HT1080 (cell line): ENCODE results near the gene SPTLC3. TPM values are rescaled to one million over a fixed set of nuclear protein-coding genes. Genes with fewer than 3 reads are reported as not detected.
"Not testable (repeated sequence)": the region's sequence is repeated elsewhere in the genome, so short reads cannot be mapped to it uniquely, and the experiment has no call there.

Source experiments
- DNase-seq: peaks from one replicate; pipeline ENCODE4 v3.0.0-alpha.2; 2015; ENCODE audit warnings: low read depth
- polyA plus RNA-seq, 2 experiments: library from polyadenylated mRNA; depleted of rRNA; stranded (reverse); fragments of >200 nt; gene quantifications; 2 replicates each; pipeline ENCODE4 v1.2.3, GENCODE V29; 2015
- total RNA-seq: library from RNA; depleted of rRNA; stranded (reverse); fragments of >200 nt; shearing (Covaris generic); gene quantifications from 2 replicates; pipeline ENCODE4 v1.2.3, GENCODE V29; 2014; rRNA removed

The SPTLC3 gene
- total RNA-seq: 6.5 and 8.6 TPM in 2 replicates
- 1.8 and 2.8 TPM in 2 replicates for polyA plus RNA-seq (2015; cell fraction: cytosol; rRNA removed)
- 5.3 and 10.6 TPM in 2 replicates for polyA plus RNA-seq (2015; cell fraction: nucleus; rRNA removed)

DNA sequence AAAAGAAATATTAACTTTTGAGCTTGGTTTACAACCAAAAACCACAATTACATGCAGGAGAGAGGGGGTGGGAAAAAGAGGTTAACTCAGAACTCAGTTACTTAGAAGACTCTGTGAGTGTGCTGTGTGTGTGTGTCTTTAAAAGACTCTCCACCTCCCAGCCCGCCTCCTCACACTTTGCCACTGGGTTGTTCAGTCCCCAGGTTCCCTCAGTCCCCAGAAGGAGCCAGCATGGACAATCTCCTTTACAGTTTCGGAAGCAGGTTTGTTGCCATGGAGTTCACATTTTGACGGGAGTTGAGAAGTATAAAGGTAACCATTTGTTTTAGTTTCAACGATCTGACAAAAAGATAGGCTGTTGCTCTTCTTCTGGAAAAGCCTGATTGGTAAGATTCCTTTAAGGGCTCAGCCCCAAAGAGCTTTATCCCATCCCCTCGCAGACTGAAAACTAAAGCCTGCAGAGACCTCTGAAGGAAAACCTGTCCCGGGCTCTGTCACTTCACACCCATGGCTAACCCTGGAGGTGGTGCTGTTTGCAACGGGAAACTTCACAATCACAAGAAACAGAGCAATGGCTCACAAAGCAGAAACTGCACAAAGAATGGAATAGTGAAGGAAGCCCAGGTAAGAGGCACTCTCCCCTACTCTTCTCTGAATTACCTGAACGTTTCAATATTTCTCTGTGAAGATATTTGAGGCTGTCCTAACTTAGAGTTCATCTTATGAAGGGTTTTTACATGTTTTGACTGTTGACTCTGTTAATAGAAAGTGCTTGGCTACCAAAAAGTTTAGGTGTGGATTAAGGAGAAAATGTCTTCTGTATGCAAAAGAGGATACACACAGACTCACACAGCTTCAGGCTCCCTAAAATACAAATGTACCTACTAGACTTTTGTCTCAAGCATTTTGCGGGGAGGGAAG, at the start of gene SPTLC3:
Gene SPTLC3, plus strand, starts transcription at position 212 of the 921 bp plus-strand sequence. Its CDS starts 296 bp downstream, at position 508.
- peak; percentile 52 for DNase-seq

DNA sequence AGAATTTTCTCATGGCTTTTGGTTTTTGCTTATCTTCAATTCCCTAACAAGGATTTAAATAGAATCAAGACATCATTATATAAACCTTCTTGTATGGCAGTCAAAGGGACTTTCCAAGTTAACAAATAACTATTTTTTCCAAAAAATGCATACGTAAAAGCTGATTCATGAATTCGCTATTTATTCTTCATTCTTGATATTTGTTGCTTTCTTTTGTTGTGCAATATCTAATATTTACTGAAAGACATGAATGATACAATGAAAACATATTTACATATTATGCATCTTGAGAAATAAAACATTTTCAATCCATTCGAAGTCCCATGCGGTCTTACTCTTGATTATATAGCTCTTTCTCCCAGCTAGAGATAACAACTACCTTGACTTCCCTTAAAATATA, 47.0 kb upstream of the SPTLC3 start:
- DNase-seq: no peak

DNA sequence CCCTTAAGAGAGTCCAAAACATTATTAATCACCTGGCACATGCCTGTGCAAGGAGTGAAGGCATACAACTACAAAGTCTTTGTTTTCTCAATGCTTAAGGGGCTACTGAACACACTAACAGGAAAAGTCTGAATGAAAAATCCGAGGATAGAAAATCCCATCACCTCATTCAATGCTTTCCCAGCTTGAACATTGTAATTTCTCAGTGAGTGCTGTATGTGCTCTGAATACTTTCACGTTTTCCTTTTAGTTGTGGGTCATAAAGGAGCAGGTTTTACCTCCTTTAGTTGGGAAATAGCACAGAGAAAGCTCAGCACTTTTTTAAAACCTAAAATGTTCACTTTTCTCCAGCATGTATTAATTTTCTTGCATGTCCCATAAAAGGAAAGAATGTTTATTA, 45.9 kb upstream of the SPTLC3 start:
- DNase-seq: no peak

DNA sequence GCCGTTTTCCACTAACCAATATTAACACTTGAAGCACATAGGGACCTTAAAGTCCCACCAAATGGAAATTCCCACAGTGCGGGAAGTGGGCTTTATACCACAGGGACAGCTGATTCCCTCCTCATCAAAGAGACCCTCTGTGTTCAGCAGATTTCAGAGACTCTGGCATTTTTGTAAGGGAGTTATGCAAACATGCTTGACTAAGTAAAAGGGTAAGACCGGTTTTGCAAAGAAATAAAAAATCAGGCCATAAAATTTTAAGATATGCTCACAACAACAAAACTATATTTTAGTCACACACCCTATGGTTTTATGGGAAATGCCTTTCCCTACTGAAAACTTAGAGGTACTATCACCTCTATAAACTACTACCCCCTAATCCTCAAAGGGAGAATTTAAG, 45.4 kb upstream of the SPTLC3 start:
- DNase-seq: no peak

DNA sequence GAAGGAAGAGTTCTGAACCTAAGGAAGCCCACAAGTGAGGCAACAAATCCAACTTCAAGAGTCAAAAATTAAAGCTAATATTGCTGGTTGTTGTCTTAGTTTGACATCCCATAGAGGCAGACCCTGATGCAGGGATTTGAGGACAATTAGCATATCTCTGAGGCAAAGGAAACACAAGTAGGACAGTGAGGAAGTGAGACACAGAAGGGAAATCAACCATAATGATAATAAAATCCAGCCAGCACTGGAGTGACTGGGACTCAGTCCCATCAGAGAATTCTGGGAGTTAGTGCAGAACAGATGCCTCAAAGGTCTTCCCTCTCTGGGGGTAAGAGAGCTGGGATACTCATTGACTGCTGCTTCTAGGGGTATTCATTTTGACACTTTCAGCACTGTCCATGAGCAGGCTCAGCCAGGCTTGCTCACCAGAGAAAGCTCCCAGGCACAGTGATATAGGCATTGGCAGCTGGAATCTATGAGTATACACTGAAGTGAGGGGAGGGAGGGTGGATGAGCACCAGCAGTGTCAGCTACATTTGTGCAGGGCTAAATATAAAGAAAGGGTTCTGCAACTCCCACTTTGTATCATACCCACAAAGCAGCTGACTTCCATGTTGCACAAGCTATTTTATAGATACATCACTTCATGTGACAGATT, 43.4 kb upstream of the SPTLC3 start:
- DNase-seq: peak; percentile 2

DNA sequence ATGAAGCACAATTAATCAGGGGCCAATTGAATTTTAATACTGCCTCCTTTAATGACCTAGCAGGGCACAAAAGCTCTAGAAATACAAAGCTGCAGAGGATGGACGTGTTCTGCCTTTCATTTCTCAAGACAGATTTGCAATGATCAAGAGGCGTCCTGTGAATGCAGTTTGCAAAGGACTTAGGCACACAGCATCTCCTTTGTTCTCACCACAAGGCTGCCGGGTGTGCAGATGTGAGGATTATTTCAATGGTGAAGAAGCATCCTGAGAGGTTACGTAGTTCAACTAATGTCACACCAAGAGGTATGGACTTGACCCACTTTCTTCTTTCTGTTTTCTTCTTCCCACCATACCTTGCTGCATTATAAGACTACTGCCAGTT, 42.9 kb upstream of the SPTLC3 start:
- no peak for DNase-seq

DNA sequence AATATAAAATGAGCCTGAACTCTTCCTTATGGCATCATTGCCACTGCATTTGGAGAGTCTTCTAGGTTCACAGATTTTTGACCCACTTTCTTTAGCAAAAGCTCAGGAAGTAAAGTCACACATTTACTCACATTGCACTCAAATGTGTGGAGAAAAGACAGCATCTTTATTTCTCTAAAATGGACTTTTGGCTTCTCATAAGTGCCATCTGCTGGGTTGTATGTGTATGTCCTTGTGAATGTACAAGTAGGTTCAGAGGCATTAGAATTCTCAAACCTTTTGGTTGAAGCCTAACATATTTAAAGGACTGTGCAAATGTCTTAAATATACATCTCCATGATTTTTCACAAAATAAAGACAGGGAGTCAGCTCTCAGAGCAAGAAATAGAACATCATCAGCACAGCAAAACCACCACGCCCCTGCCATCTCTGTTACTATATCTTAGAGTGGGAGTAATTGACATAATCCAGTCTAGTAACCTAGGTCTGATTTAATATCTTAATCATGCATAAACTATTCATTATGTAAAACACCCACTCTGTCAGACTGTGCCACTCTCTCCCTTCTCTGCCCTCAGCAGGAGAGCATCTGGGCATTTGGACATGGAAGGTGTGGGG, 42.2 kb upstream of the SPTLC3 start:
- peak; percentile 49 for DNase-seq

DNA sequence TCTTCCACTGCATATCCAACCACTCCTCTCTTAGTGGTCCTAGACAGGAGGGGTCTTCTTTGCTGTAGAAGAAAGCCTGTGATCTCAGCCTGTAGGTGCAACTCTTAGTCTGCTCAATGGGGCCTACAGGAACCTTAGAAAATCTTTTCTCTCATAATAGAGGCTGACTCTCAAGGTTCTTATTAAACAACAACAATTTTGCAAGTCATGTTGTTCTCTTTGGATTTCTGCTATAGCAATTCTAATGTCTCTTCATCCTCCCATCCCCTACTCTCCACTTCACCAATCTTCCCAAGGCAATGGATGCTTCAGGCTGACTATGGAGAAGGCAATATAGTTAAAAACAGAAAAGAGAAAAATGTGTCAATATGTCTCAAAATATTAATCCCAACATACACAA, 40.8 kb upstream of the SPTLC3 start:
- no peak for DNase-seq

DNA sequence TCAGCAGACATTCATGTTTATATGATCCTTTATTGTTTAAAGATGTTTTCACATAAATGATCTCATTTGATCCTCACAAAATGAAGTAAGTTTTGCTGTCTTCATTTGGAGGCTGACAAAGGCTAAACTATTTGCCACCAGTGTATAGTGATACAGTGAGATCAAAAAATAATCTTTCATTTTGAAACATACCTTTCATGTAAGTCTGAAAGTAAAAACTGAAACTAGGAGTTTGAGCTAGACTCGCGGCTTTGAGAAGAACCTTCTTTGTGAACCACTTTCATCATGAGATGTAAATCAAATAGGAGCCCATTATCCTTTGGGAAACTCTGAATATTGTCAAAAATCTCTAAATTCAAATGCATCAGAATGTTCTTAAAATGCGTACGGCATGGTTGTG, 40.3 kb upstream of the SPTLC3 start:
- DNase-seq: no peak

DNA sequence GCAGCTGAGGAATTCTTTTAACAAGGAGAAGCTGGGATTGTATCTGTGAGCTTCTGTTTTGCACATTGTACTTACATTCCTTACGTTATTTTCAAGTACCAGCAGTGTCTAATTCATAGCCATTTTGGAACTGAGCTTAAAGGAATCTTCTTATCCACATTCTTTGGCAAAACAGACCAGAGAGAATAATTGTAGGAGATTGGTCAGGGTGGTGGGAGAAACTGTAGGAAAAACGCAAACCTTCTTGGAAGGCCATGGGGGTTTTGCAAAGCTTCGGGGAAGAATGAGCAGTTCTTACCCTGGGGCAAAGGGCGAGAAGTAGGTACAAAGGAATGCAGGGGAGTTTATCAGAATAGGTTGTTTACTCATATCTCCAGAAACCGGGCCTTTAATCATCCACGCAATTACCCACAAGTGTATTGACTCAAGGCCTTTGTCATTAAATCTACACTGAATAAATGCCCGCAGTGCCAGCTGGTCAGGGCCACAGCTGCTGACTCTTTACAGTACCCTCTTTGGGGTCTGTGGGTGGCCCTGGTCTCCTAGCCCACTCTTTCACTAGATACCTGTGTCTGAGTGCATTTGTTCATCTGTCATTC, 39.6 kb upstream of the SPTLC3 start:
- DNase-seq: peak; percentile 82

DNA sequence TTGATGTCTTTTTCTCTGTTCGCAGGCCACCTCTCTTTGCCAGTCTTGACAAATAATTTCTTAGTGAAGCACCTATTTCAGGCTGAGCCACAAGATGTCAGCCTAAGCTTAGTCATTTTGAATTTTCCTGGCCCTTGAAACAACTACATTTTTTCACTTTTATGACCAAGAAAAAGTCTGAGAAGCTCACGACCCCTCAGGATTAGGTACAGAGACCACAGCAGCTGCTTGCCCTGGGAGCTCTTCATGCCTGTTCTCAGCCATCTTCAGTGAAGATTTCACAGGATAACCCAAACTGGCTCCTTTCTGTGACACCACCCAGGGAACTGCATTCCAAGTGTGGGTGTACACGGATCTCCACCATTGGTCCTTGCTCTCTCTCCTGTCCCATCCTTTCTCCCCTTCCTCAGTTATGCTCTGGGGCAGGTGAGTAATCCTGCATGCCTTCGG, 38.4 kb upstream of the SPTLC3 start:
- peak; percentile 68 for DNase-seq

DNA sequence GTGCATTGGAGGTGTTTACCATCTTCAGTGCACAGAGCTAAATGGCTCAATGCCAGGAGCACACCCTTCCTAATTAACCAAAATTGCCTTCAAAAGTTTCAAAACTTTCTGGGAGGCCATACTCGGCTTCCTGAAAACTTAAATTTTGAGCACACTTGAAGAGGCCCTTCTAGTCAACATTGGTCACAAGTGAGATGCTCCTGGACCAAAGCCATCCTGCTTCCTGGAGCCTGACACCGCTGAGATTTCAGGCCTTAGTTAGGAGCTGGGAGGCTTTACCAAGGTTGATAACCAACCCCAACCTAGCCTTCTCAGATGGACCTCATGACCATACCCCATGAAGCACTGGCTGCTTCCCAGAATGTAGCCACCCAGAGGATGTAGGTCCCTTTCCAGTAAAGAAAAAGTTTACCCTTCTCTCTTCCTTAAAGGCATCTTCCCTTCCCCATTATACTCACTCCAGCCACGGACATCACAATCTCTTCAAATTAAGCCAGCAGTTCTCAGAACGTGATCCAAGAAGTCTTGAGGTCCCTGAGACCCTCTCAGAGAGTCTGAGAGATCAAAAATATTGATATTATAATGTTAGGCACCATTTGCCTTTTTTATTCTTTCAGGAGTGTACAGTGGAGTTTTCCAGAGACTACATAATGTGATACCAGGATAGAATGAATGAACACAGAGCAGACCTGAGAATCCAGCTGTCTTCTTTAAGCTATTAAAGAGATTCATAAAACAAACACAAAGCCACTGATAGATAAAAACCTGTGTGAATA, 32.8 kb upstream of the SPTLC3 start:
- no peak for DNase-seq

DNA sequence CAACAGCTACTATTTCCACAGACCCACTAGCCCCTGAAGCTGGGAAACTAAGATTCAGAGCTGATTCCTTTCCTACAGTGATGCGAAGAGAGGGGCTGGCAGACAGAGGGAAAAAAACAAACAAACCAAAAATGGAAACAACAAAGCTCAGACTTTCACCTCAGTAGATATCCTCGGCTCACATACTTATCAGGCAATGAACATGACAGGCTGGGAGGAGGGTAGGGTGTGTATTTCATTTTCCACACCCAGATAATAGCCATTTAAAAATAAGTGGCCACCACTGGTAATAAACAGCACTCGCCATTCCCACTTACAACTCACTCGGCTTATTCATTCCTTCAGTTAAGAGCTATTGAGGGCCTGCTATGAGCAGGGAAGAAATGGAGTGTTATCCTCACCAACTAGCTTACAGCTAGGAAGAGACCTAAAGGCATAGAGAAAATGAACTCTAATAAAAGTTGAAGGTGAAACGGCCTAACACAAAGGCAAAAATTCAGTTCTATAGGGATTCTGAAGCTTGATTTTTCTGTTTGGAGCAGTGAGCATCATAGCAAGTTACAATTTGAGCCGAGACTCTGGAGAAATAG, 32.0 kb upstream of the SPTLC3 start:
- DNase-seq: no peak

DNA sequence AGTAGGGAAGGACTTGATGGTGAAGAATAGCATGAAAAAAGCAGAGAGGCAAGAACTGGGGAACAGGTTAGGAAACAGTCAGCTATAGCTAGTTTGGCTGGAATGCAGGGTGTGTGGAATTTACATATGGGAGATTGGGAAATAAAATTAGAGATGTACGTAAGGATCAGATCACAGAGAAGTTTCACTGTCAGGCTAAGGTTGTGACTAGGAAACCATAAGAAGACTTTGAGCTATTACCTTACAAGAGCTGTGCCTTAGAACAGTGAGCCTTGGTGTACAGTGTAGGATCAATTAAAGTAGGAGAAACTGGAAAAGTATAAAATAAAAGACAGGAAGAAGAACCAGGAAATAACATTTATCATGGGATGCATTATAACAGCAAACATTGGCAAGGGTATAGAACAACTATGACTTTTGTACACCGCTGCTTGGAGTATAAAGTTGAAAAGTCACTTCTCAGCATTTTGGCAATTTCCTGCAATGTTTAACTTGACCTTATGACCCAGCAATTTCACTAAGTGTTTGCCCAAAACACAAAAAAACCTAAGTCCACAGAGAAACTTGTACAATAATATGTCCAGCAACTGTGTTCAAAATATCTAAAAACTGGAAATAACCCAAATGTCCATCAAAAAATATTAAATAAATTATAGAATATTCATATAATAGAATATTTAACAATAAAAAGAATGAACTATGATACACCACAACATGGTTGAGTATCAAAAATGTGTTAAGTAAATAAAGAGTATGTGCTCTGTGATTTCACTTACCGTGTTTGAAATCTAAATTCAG, 31.2 kb upstream of the SPTLC3 start:
- DNase-seq: no peak

DNA sequence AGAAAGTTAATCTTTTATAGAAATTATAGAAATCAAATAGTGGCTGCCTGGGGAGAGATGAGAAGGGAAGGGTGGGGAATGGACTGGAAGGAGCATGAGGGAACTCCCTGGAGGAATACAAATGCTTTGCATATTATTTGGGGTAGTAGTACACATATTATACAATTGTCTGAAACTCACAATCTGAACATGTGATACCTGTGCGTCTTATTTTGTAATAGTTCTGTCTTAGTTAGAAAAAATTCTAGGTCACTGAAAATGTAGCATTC, 30.7 kb upstream of the SPTLC3 start:
- DNase-seq: no peak

DNA sequence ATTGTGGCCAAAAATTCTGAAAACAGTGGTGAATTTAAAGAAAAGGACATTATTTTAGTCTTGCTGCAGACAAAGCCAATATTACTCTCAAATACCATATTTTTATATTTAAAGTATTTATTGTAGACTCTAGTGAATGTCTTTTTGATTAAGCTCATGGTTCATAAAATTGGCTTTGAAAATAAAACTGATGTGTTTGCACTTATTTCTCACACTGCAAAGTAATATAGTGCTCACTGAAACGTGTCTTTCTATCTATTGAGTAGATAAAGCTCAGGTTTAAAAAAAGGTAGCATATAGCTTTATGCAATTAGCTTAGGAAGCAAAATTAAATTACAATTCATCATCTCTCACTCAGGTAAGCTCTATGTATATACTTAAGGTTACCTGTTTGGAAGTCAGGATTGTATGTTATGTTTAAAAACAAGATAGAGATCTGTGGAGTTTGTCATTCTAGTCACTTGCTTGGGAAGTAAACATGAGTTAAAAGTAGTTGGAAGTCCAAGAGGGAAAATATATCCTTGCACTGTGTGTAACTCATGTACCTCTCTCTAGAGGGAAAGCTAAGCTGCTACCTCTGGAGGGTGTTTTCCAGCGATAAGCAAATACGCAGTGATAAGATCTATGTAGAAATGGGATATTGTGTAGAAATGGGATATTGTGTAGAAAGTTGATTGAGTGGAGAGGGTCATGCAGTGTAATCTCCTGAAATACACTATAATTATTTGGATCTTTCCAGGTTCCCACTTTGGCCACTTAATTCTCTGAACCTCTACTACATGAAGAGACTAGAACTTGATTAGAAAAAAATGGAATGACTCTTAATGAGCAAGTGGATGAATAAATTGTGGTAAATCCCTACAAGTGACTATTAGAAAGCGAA, 29.9 kb upstream of the SPTLC3 start:
- DNase-seq: no peak

DNA sequence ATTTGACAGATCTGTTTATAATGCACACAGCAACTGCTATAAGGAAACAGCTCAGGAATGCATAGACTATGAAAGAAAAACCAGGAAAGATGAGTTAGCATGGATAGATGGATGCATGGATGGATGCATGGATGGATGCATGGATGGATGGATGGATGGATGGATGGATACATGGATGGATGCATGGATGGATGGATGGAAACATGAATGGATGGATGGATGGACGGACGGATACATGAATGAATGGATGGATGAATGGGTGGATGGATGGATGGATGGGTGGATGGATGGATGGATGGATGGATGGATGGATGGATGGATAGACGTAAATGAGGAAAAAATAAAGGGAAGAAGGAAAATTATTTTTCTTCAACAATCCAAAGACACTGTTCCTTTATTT, 29.1 kb upstream of the SPTLC3 start:
- not testable (repeated sequence) for DNase-seq

DNA sequence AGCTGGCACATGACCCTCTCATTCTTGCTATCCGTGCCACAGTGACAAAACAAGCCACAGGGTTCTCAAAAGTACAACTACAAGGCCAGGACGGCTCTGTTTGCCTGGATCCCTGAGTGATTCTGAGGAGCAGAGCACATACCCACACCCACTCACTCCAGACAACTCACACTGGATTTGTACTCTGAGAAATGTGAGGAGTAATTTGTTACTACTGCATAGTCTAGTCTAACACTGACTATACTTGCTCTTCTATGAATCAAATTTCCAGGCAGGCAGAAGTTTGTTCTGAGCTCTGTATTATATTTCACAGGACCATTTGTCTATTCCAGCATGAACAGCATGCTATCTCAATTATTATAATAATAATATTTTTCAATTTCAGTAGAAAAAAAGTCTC, 26.7 kb upstream of the SPTLC3 start:
- peak; percentile 6 for DNase-seq
